Mesothelial cell of epicardium (in vitro differentiated cells): ENCODE data around the gene RTN4. TPM values are rescaled to one million over a fixed set of nuclear protein-coding genes. Genes with fewer than 3 reads are reported as not detected.

ENCODE experiments used
- DNase-seq, 2 experiments: peaks; one replicate each; pipeline ENCODE4 v3.0.0; 2021; ENCODE audit warnings: low spot score in 2 of 2; ENCODE audit not compliant: unreplicated experiment in 2 of 2
- H3K27ac Mint-ChIP-seq: 2 replicates; pipeline ENCODE4 v1.8.0; 2021; ENCODE audit warnings: mixed read lengths
- H3K27me3 Mint-ChIP-seq: 2 replicates; pipeline ENCODE4 v1.8.0; 2021; ENCODE audit warnings: low read depth, mixed read lengths
- H3K36me3 Mint-ChIP-seq: 2 replicates; pipeline ENCODE4 v1.8.0; 2021; ENCODE audit warnings: mixed read lengths
- H3K4me1 Mint-ChIP-seq: 2 replicates; pipeline ENCODE4 v1.8.0; 2021; ENCODE audit warnings: mixed read lengths
- H3K4me3 Mint-ChIP-seq: 2 replicates; pipeline ENCODE4 v1.8.0; 2021; ENCODE audit warnings: mild to moderate bottlenecking, moderate library complexity, mixed read lengths
- H3K9me3 Mint-ChIP-seq: 2 replicates; pipeline ENCODE4 v1.8.0; 2021; ENCODE audit warnings: mixed read lengths
- total RNA-seq: library from RNA; stranded (reverse); gene quantifications from 3 replicates; pipeline ENCODE4 v1.2.1, GENCODE V29; 2021
- TF ChIP-seq, protein P1 (sequence below): fragments of 200-600 bp; sonication (generic); IDR thresholded peaks from one replicate; pipeline ENCODE4 v1.5.0; 2021; ENCODE audit warnings: antibody characterized with exemption; ENCODE audit not compliant: unreplicated experiment

Gene RTN4
- total RNA-seq, 1 donor from 2014 or later, result 178 TPM

GRCh38 chr2:54954705-54955357 is 95.4 kb downstream of the RTN4 start:
- Mint-ChIP-seq H3K9me3 (no peaks in the 10 kb centered on the region), H3K27ac (no peak overlapping the region), H3K27me3 (no peaks in the 10 kb centered on the region), H3K4me1 (no peaks in the 10 kb centered on the region), H3K4me3 (no peak overlapping the region), H3K36me3 (no peaks in the 10 kb centered on the region)
- no peak for DNase-seq
- TF ChIP-seq, protein P1, sequence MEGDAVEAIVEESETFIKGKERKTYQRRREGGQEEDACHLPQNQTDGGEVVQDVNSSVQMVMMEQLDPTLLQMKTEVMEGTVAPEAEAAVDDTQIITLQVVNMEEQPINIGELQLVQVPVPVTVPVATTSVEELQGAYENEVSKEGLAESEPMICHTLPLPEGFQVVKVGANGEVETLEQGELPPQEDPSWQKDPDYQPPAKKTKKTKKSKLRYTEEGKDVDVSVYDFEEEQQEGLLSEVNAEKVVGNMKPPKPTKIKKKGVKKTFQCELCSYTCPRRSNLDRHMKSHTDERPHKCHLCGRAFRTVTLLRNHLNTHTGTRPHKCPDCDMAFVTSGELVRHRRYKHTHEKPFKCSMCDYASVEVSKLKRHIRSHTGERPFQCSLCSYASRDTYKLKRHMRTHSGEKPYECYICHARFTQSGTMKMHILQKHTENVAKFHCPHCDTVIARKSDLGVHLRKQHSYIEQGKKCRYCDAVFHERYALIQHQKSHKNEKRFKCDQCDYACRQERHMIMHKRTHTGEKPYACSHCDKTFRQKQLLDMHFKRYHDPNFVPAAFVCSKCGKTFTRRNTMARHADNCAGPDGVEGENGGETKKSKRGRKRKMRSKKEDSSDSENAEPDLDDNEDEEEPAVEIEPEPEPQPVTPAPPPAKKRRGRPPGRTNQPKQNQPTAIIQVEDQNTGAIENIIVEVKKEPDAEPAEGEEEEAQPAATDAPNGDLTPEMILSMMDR, result no peak

- H3K9me3 Mint-ChIP-seq, result no peaks in the 10 kb centered on the region
Measured at GRCh38 chr2:54954158-54954557, 96.1 kb downstream of the RTN4 start.

DNA sequence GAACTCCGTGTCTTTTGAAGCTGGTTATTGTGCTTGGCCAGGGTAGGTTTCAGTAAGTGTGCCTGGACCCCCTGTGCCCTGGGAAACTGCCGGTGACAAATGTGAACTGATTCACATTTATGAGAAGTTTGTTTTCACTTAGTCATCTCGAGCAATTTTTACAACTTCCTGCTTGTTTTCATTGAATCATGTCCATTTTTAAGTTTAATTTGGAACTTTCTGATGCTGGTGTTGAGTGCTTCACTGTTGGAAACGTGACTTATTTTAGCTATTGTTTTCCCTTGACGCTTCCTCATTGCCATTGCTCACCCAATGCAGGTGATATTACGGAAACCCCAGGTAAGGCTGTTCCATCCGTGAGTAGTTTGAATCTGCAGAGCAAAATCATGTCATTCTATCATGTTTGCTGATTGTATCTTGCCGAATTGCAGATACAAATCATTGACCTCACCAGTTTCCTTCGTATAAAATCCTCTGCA is 97.2 kb downstream of the RTN4 start:
- TF ChIP-seq, protein P1, result no peak
- Mint-ChIP-seq H3K36me3 (no peaks in the 10 kb centered on the region), H3K9me3 (no peaks in the 10 kb centered on the region), H3K27me3 (no peaks in the 10 kb centered on the region), H3K4me3 (no peak overlapping the region), H3K4me1 (no peaks in the 10 kb centered on the region), H3K27ac (no peak overlapping the region)
- DNase-seq, result no peak

More at GRCh38 chr2:54954158-54954557, 96.1 kb downstream of the RTN4 start:
- Mint-ChIP-seq H3K4me1 (no peaks in the 10 kb centered on the region), H3K4me3 (no peak overlapping the region), H3K36me3 (no peaks in the 10 kb centered on the region), H3K27ac (no peak overlapping the region), H3K27me3 (no peaks in the 10 kb centered on the region)
- TF ChIP-seq, protein P1, result no peak
- no peak for DNase-seq

GRCh38 chr2:54952425-54952824 is 97.8 kb downstream of the RTN4 start:
- Mint-ChIP-seq H3K27ac (no peak overlapping the region), H3K4me3 (no peak overlapping the region), H3K36me3 (no peaks in the 10 kb centered on the region), H3K9me3 (no peaks in the 10 kb centered on the region), H3K4me1 (no peaks in the 10 kb centered on the region), H3K27me3 (no peaks in the 10 kb centered on the region)
- no peak for DNase-seq
- TF ChIP-seq, protein P1, result no peak

GRCh38 chr2:54950811-54951210 is 99.4 kb downstream of the RTN4 start:
- H3K27me3 Mint-ChIP-seq, result no peaks in the 10 kb centered on the region
- DNase-seq, result no peak
- no peaks in the 10 kb centered on the region for H3K9me3 Mint-ChIP-seq
- H3K4me3 Mint-ChIP-seq, result no peak overlapping the region
- H3K27ac Mint-ChIP-seq, result no peak overlapping the region
- TF ChIP-seq, protein P1, result no peak
- H3K36me3 Mint-ChIP-seq, result no peaks in the 10 kb centered on the region
- no peaks in the 10 kb centered on the region for H3K4me1 Mint-ChIP-seq

DNA sequence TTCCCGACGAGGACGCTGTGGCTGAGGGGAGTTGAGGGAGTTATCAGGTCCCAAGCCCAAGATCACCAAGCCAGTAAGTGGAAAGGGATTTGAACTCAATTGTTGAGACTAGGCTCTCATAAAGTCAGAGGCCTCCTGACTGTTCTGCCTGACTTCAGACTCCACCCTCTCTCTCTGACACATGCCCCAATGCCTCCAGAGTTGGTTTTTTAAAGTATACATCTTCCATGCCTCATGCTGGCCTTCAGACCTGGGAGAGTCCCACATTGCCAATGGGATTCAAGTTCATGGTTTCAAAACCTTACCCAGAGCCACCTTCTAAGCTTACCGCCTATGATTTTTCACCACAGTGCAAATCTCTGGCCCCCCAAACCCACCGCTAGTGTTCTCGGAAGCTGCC is 100.8 kb downstream of the RTN4 start:
- TF ChIP-seq, protein P1, result no peak
- Mint-ChIP-seq H3K4me1 (no peaks in the 10 kb centered on the region), H3K27me3 (no peaks in the 10 kb centered on the region)

More for the DNA sequence above, 100.8 kb downstream of the RTN4 start:
- DNase-seq, result no peak
- Mint-ChIP-seq H3K9me3 (no peaks in the 10 kb centered on the region), H3K4me3 (no peak overlapping the region), H3K27ac (no peak overlapping the region), H3K36me3 (no peaks in the 10 kb centered on the region)
